WTC11 (cell line): Measurements from ENCODE around the gene RPS6KA5. TPM values are rescaled to one million over a fixed set of nuclear protein-coding genes. Genes with fewer than 3 reads are reported as not detected.
"Not testable (repeated sequence)": the region's sequence is repeated elsewhere in the genome, so short reads cannot be mapped to it uniquely, and the experiment has no call there.

Experiments
- ATAC-seq: fragments of 200-7000 bp; cut with Tn5 transposase; 2 replicates; pipeline ENCODE4 v1.10.0; 2021; ENCODE audit warnings: mild to moderate bottlenecking, moderate library complexity
- CTCF ChIA-PET: fragments of 300-600 bp; sonication (Branson Sonifier 250); formaldehyde crosslinking; loops from one replicate; lab custom pipeline; 2021; ENCODE audit warnings: antibody characterized with exemption; lab: Charles Lee
- POLR2A ChIA-PET: fragments of 350-600 bp; sonication (Branson Sonifier 250); formaldehyde crosslinking; loops from one replicate; lab custom pipeline; 2021; ENCODE audit warnings: antibody characterized with exemption; lab: Charles Lee
- DNase-seq: peaks from one replicate; pipeline ENCODE4 v3.0.0; 2021; ENCODE audit warnings: low spot score
- H3K27ac Mint-ChIP-seq: 2 replicates; pipeline ENCODE4 v1.8.0; 2021; ENCODE audit warnings: mixed read lengths
- H3K27me3 Mint-ChIP-seq: 2 replicates; pipeline ENCODE4 v1.8.0; 2021; ENCODE audit warnings: low read depth, mild to moderate bottlenecking, moderate library complexity, mixed read lengths
- H3K36me3 Mint-ChIP-seq: 2 replicates; pipeline ENCODE4 v1.8.0; 2021; ENCODE audit warnings: mixed read lengths
- H3K4me1 Mint-ChIP-seq: 2 replicates; pipeline ENCODE4 v1.8.0; 2022; ENCODE audit warnings: mixed read lengths
- H3K4me3 Mint-ChIP-seq: 2 replicates; pipeline ENCODE4 v1.8.0; 2021; ENCODE audit warnings: mild to moderate bottlenecking, moderate library complexity, mixed read lengths
- H3K9me3 Mint-ChIP-seq: 2 replicates; pipeline ENCODE4 v1.8.0; 2021; ENCODE audit warnings: mixed read lengths
- CREM ChIP-seq: sonication (generic); formaldehyde crosslinking; IDR thresholded peaks from 2 replicates; pipeline ENCODE4 v1.8.1; 2022; ENCODE audit warnings: mild to moderate bottlenecking, missing genetic modification reagents, moderate library complexity
- E2F4 ChIP-seq: sonication (generic); formaldehyde crosslinking; IDR thresholded peaks from 2 replicates; pipeline ENCODE4 v1.8.1; 2022; ENCODE audit warnings: low read depth, mild to moderate bottlenecking, moderate library complexity, missing genetic modification reagents, borderline replicate concordance
- ELF4 ChIP-seq: sonication (generic); formaldehyde crosslinking; IDR thresholded peaks from 2 replicates; pipeline ENCODE4 v1.8.1; 2022; ENCODE audit warnings: low read depth, mild to moderate bottlenecking, moderate library complexity, missing genetic modification reagents
- FOXK1 ChIP-seq: sonication (generic); formaldehyde crosslinking; IDR thresholded peaks from 2 replicates; pipeline ENCODE4 v1.8.0; 2022; ENCODE audit warnings: mild to moderate bottlenecking, moderate library complexity, missing genetic modification reagents
- TCF7 ChIP-seq: sonication (generic); formaldehyde crosslinking; IDR thresholded peaks from 2 replicates; pipeline ENCODE4 v1.8.0; 2022; ENCODE audit warnings: mild to moderate bottlenecking, low read depth, missing genetic modification reagents, moderate library complexity
- ZNF281 ChIP-seq: sonication (generic); formaldehyde crosslinking; IDR thresholded peaks from 2 replicates; pipeline ENCODE4 v1.8.0; 2023; ENCODE audit warnings: mild to moderate bottlenecking, missing genetic modification reagents
- ZSCAN18 ChIP-seq: fragments of 250-450 bp; sonication (Bioruptor Pico); IDR thresholded peaks from 2 replicates; pipeline ENCODE4 v2.1.2; 2022; ENCODE audit warnings: mild to moderate bottlenecking, moderate library complexity
- total RNA-seq: library from RNA; stranded (reverse); gene quantifications from 3 replicates; pipeline ENCODE4 v1.2.3, GENCODE V29; 2021
- TF ChIP-seq, protein P1 (sequence below): sonication (generic); formaldehyde crosslinking; IDR thresholded peaks from 2 replicates; pipeline ENCODE4 v1.8.0; 2023; ENCODE audit warnings: missing genetic modification reagents, mild to moderate bottlenecking, borderline replicate concordance

RPS6KA5 gene
- total RNA-seq, 1 experiment from 2014 or later: 5.2 TPM

DNA sequence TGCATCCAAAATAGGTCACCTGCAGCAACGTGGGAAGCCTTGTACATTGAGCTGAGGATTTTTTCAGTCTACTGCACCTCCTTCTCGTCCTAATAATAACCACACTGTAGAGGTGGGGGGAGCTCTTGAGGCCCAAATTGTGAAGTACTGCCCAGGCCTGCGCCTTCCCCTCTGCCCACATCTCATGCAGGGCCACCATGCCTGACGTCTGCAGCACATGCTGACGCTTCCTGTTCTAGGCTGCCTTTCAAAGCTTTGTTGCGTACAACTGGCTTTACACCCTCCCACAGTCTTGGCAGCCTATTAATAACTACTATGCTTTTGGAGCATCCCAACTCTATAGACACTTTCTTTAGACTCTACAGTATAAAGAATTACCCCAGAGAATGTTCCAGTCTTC lies 217.7 kb downstream of the RPS6KA5 start:
- Mint-ChIP-seq H3K27ac (no peak overlapping the region), H3K36me3 (no peaks in the 10 kb centered on the region), H3K4me3 (no peak overlapping the region), H3K4me1 (peaks cover 3% of the 10 kb centered on the region; the same call in 1 of the 2 replicates), H3K27me3 (no peaks in the 10 kb centered on the region; the same call in 1 of the 2 replicates), H3K9me3 (no peaks in the 10 kb centered on the region)
- DNase-seq (no peak), ATAC-seq (no peak)
- TF ChIP-seq, protein P1, sequence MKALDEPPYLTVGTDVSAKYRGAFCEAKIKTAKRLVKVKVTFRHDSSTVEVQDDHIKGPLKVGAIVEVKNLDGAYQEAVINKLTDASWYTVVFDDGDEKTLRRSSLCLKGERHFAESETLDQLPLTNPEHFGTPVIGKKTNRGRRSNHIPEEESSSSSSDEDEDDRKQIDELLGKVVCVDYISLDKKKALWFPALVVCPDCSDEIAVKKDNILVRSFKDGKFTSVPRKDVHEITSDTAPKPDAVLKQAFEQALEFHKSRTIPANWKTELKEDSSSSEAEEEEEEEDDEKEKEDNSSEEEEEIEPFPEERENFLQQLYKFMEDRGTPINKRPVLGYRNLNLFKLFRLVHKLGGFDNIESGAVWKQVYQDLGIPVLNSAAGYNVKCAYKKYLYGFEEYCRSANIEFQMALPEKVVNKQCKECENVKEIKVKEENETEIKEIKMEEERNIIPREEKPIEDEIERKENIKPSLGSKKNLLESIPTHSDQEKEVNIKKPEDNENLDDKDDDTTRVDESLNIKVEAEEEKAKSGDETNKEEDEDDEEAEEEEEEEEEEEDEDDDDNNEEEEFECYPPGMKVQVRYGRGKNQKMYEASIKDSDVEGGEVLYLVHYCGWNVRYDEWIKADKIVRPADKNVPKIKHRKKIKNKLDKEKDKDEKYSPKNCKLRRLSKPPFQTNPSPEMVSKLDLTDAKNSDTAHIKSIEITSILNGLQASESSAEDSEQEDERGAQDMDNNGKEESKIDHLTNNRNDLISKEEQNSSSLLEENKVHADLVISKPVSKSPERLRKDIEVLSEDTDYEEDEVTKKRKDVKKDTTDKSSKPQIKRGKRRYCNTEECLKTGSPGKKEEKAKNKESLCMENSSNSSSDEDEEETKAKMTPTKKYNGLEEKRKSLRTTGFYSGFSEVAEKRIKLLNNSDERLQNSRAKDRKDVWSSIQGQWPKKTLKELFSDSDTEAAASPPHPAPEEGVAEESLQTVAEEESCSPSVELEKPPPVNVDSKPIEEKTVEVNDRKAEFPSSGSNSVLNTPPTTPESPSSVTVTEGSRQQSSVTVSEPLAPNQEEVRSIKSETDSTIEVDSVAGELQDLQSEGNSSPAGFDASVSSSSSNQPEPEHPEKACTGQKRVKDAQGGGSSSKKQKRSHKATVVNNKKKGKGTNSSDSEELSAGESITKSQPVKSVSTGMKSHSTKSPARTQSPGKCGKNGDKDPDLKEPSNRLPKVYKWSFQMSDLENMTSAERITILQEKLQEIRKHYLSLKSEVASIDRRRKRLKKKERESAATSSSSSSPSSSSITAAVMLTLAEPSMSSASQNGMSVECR (CRISPR knock-in tag): no peak
- TF ChIP-seq FOXK1 (no peak), E2F4 (CRISPR knock-in tag) (no peak), CREM (no peak), TCF7 (CRISPR knock-in tag) (no peak)
- ChIA-PET POLR2A (no interaction called here), CTCF (interaction anchor here (1.1 kb wide), 1 partner anchor 331 kb away, joined by 4 read pairs; no protein-coding TSS in a partner anchor)

DNA sequence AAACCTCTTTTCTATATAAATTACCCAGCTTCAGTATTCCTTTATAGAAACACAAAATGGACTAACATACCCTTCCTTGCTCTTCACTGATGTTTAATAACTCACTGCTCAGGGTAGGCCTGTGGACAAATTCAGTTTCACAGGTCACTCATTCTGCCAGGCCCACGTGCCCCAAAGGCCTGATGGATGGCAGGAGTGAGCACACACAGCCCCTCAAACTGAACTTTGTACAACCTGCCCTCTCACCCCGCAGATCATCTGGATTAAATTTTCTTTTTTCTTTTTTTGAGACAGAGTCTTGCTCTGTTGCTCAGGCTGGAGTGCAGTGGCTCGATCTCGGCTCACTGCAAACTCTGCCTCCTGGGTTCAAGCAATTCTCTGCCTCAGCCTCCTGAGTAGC lies 219.8 kb downstream of the RPS6KA5 start:
- H3K4me1 Mint-ChIP-seq, H3K36me3 Mint-ChIP-seq, H3K27me3 Mint-ChIP-seq, H3K4me3 Mint-ChIP-seq, H3K9me3 Mint-ChIP-seq, H3K27ac Mint-ChIP-seq, ATAC-seq, DNase-seq, POLR2A ChIA-PET: not testable (repeated sequence)
- CTCF ChIA-PET: interaction anchor here (0.7 kb wide), 1 partner anchor 62 kb away, joined by 3 read pairs; no protein-coding TSS in a partner anchor

GRCh38 chr14:90839889-90840266 lies 220.6 kb downstream of the RPS6KA5 start:
- no peak for ATAC-seq
- no peaks in the 10 kb centered on the region for H3K36me3 Mint-ChIP-seq
- TF ChIP-seq ZNF281 (CRISPR knock-in tag): no peak
- TF ChIP-seq ELF4 (CRISPR knock-in tag): no peak
- TF ChIP-seq ZSCAN18 (CRISPR knock-in tag): no peak
- TF ChIP-seq, all 79 proteins: peak for 0
- Mint-ChIP-seq H3K9me3 (0 out of 2 replicates have a peak, but pooled peaks cover 5% of the 10 kb centered on the region), H3K4me1 (peaks cover 3% of the 10 kb centered on the region; the same call in 1 of the 2 replicates), H3K4me3 (no peak overlapping the region), H3K27ac (no peak overlapping the region), H3K27me3 (no peaks in the 10 kb centered on the region; the same call in 1 of the 2 replicates)
- CTCF ChIA-PET: interaction anchor here (0.7 kb wide), 1 partner anchor 63 kb away, joined by 3 read pairs; no protein-coding TSS in a partner anchor
- POLR2A ChIA-PET: no interaction called here
- DNase-seq: no peak
